H9 (cell line): ENCODE measurements around the gene ME3. TPM values are rescaled to one million over a fixed set of nuclear protein-coding genes. Genes with fewer than 3 reads are reported as not detected.

Source experiments
- DNase-seq: peaks from one replicate; pipeline ENCODE4 v3.0.0-alpha.2; 2017
- H2AFZ ChIP-seq: one replicate; pipeline ENCODE4 v1.6.1; 2013; ENCODE audit warnings: mild to moderate bottlenecking, low read length, control low read depth, moderate library complexity
- H2AK5ac ChIP-seq: 2 replicates; pipeline ENCODE4 v1.6.1; 2013; ENCODE audit warnings: low read length, control low read depth, mixed read lengths; ENCODE audit not compliant: insufficient read length
- H2BK120ac ChIP-seq: one replicate; pipeline ENCODE4 v1.6.1; 2013; ENCODE audit warnings: low read depth, mild to moderate bottlenecking, low read length, control low read depth, inconsistent platforms; ENCODE audit not compliant: poor library complexity, severe bottlenecking
- H2BK12ac ChIP-seq: 2 replicates; pipeline ENCODE4 v1.6.1; 2013; ENCODE audit warnings: low read length, control low read depth, mixed read lengths, low read depth; ENCODE audit not compliant: insufficient read length
- H2BK15ac ChIP-seq: 2 replicates; pipeline ENCODE4 v1.6.1; 2013; ENCODE audit warnings: low read depth, low read length, control low read depth
- H2BK20ac ChIP-seq: one replicate; pipeline ENCODE4 v1.6.1; 2013; ENCODE audit warnings: low read depth, mild to moderate bottlenecking, low read length, control low read depth, inconsistent platforms; ENCODE audit not compliant: poor library complexity, severe bottlenecking
- H2BK5ac ChIP-seq: 2 replicates; pipeline ENCODE4 v1.6.1; 2013; ENCODE audit warnings: low read length, control low read depth, mixed read lengths; ENCODE audit not compliant: insufficient read length
- H3K14ac ChIP-seq: 2 replicates; pipeline ENCODE4 v1.6.1; 2013; ENCODE audit warnings: low read length, control low read depth; ENCODE audit not compliant: insufficient read depth
- H3K18ac ChIP-seq: 2 replicates; pipeline ENCODE4 v1.6.1; 2013; ENCODE audit warnings: low read depth, mild to moderate bottlenecking, mixed read lengths, low read length, control low read depth; ENCODE audit not compliant: insufficient read length
- H3K23ac ChIP-seq: 2 replicates; pipeline ENCODE4 v1.6.1; 2013; ENCODE audit warnings: low read length, control low read depth, mixed read lengths, low read depth; ENCODE audit not compliant: insufficient read length
- H3K23me2 ChIP-seq: 2 replicates; pipeline ENCODE4 v1.6.1; 2013; ENCODE audit warnings: low read depth, mild to moderate bottlenecking, mixed read lengths, low read length, control low read depth; ENCODE audit not compliant: insufficient read length, poor library complexity, severe bottlenecking
- H3K27ac ChIP-seq: 2 replicates; pipeline ENCODE4 v1.5.1; 2013; ENCODE audit warnings: low read length, control low read depth, mixed read lengths, low read depth; ENCODE audit not compliant: insufficient read length
- H3K27me3 ChIP-seq: 2 replicates; pipeline ENCODE4 v1.6.1; 2013; ENCODE audit warnings: low read length, control low read depth, inconsistent platforms; ENCODE audit not compliant: insufficient read depth
- H3K4ac ChIP-seq: 2 replicates; pipeline ENCODE4 v1.6.1; 2013; ENCODE audit warnings: low read depth, mild to moderate bottlenecking, control low read depth, inconsistent platforms, low read length, moderate library complexity
- H3K4me1 ChIP-seq: 2 replicates; pipeline ENCODE4 v1.6.1; 2013; ENCODE audit warnings: low read length, control low read depth, inconsistent platforms; ENCODE audit not compliant: insufficient read depth
- H3K4me2 ChIP-seq: 2 replicates; pipeline ENCODE4 v1.6.1; 2013; ENCODE audit warnings: low read length, control low read depth, mixed read lengths; ENCODE audit not compliant: insufficient read length, insufficient read depth
- H3K56ac ChIP-seq: 2 replicates; pipeline ENCODE4 v1.6.1; 2013; ENCODE audit warnings: low read depth, mild to moderate bottlenecking, mixed read lengths, low read length, control low read depth; ENCODE audit not compliant: insufficient read length
- H3K79me1 ChIP-seq: 2 replicates; pipeline ENCODE4 v1.6.1; 2013; ENCODE audit warnings: low read depth, mild to moderate bottlenecking, moderate library complexity, low read length, control low read depth, inconsistent platforms; ENCODE audit not compliant: insufficient read depth, poor library complexity, severe bottlenecking
- H3K79me2 ChIP-seq: 2 replicates; pipeline ENCODE4 v1.6.1; 2013; ENCODE audit warnings: low read length, control low read depth, inconsistent platforms; ENCODE audit not compliant: insufficient read depth
- H3K9ac ChIP-seq: 2 replicates; pipeline ENCODE4 v1.6.1; 2013; ENCODE audit warnings: low read length, control low read depth, mixed read lengths; ENCODE audit not compliant: insufficient read length; ENCODE audit errors: extremely low read depth
- H3K9me3 ChIP-seq: one replicate; pipeline ENCODE4 v1.6.1; 2013; ENCODE audit warnings: low read depth, low read length, inconsistent platforms; ENCODE audit not compliant: control insufficient read depth
- H3T11ph ChIP-seq: one replicate; pipeline ENCODE4 v1.6.1; 2013; ENCODE audit warnings: mild to moderate bottlenecking, low read length, control low read depth, inconsistent platforms
- H4K20me1 ChIP-seq: one replicate; pipeline ENCODE4 v1.6.1; 2013; ENCODE audit not compliant: control insufficient read depth, insufficient read length, insufficient read depth
- H4K5ac ChIP-seq: 2 replicates; pipeline ENCODE4 v1.6.1; 2013; ENCODE audit warnings: low read depth, mild to moderate bottlenecking, mixed read lengths, low read length, control low read depth; ENCODE audit not compliant: insufficient read length
- H4K8ac ChIP-seq: replicated peaks from 2 replicates; pipeline ENCODE4 v1.6.1; 2013; ENCODE audit warnings: low read length, control low read depth, mixed read lengths, low read depth; ENCODE audit not compliant: insufficient read length
- H4K91ac ChIP-seq: 2 replicates; pipeline ENCODE4 v1.6.1; 2013; ENCODE audit warnings: low read depth, mild to moderate bottlenecking, moderate library complexity, mixed read lengths, low read length, control low read depth; ENCODE audit not compliant: insufficient read length
- H3K27ac Mint-ChIP-seq, 3 experiments: 2 replicates in 2 of 3; 3 replicates in 1 of 3; pipeline ENCODE4 v1.8.0; 2020 to 2021; ENCODE audit warnings: mixed read lengths in 3 of 3, mild to moderate bottlenecking in 1 of 3, moderate library complexity in 1 of 3
- H3K27me3 Mint-ChIP-seq: 2 replicates; pipeline ENCODE4 v1.8.0; 2021; ENCODE audit warnings: low read depth, mild to moderate bottlenecking, moderate library complexity, mixed read lengths
- H3K36me3 Mint-ChIP-seq, 3 experiments: 2 replicates in 2 of 3; 3 replicates in 1 of 3; pipeline ENCODE4 v1.8.0; 2020 to 2021; ENCODE audit warnings: low read depth in 3 of 3, mixed read lengths in 3 of 3; ENCODE audit not compliant: insufficient read depth in 1 of 3
- H3K4me1 Mint-ChIP-seq, 2 experiments: 2 replicates each; pipeline ENCODE4 v1.8.0; 2020; ENCODE audit warnings: mixed read lengths in 2 of 2
- H3K4me3 Mint-ChIP-seq, 2 experiments: 2 replicates in 1 of 2; 3 replicates in 1 of 2; pipeline ENCODE4 v1.8.0; 2020 to 2021; ENCODE audit warnings: mild to moderate bottlenecking in 2 of 2, mixed read lengths in 2 of 2, moderate library complexity in 1 of 2
- H3K9me3 Mint-ChIP-seq, 2 experiments: 2 replicates in 1 of 2; 3 replicates in 1 of 2; pipeline ENCODE4 v1.8.0; 2020; ENCODE audit warnings: mild to moderate bottlenecking in 2 of 2, mixed read lengths in 2 of 2, moderate library complexity in 1 of 2
- WGBS: extraction: QIAGEN DNeasy Blood & Tissue Kit; methylation state at CpG from one replicate; pipeline ENCODE4 v1.1.7; 2013; ENCODE audit warnings: missing lambda C conversion rate, low lambda C conversion rate, mixed read lengths; ENCODE audit not compliant: insufficient read length; ENCODE audit errors: extremely low coverage; 5-methylcytosine and 5-hydroxymethylcytosine counted together
- total RNA-seq: library from RNA; stranded (reverse); gene quantifications from 2 replicates; pipeline ENCODE4 v1.2.1, GENCODE V29; 2021
- TF ChIP-seq, protein P1 (sequence below): fragments of 200-600 bp; sonication (generic); conservative IDR thresholded peaks from 3 replicates; pipeline ENCODE4 v1.8.0; 2021; ENCODE audit warnings: antibody characterized with exemption, mild to moderate bottlenecking

ME3 gene
- total RNA-seq, 1 experiment from 2014 or later = 2.8 TPM

DNA sequence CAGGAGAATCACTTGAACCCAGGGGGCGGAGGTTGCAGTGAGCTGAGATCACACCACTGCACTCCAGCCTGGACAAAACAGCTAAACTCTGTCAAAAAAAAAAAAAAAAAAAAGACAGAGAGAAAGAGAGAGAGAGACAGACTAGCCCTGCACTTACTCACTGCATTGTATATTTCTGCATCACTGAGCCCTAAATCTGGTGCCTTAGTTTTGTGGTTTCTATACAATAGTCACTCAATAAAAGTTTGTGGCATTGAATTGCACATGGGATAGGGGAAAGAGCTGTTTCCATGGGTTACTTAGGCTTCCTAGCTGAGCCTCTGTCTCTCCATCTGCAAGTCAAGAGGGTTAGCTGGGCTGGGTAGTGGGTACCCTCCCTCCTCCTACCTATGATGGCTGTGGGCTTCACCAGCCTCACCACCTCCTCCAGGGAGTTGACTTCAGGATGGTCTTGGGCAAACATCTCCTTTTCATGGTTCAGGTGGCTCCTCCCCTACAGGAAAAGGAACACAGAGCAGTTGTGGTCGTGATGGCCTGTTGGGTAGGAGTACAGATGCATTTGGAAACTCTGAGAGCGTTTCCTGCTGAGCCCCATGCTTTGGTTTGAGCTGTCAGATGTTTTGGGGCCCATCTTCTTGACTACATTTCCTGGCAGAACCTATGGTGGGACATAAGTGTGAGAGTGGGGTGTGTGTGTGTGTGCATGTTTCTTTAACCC, 224.5 kb downstream of the ME3 start:
- Histone ChIP-seq H3K79me1 (no peaks in the 10 kb centered on the region), H3K4me2 (no peak overlapping the region), H3K9ac (no peak overlapping the region), H3K4me1 (no peaks in the 10 kb centered on the region), H2AFZ (no peak overlapping the region), H4K20me1 (no peaks in the 10 kb centered on the region), H3K23ac (no peak overlapping the region), H3K4ac (no peak overlapping the region), H3K9me3 (no peaks in the 10 kb centered on the region), H2BK5ac (no peak overlapping the region), H3K14ac (no peak overlapping the region), H4K91ac (no peak overlapping the region), H4K8ac (no peak overlapping the region), H3K27me3 (no peaks in the 10 kb centered on the region), H2AK5ac (no peak overlapping the region), H3T11ph (no peak overlapping the region), H3K79me2 (no peaks in the 10 kb centered on the region), H2BK15ac (no peak overlapping the region), H3K18ac (no peak overlapping the region), H3K23me2 (no peaks in the 10 kb centered on the region), H2BK20ac (no peak overlapping the region), H3K56ac (no peak overlapping the region), H4K5ac (no peak overlapping the region), H3K27ac (no peak overlapping the region), H2BK120ac (no peak overlapping the region), H2BK12ac (no peak overlapping the region)
- Mint-ChIP-seq H3K27ac (no peak overlapping the region), H3K27me3 (no peaks in the 10 kb centered on the region; the same call in 1 of the 2 replicates), H3K36me3 (no peaks in the 10 kb centered on the region), H3K4me1 (no peaks in the 10 kb centered on the region), H3K4me3 (no peak overlapping the region), H3K9me3 (no peaks in the 10 kb centered on the region)
- DNase-seq = no peak
- TF ChIP-seq, protein P1, sequence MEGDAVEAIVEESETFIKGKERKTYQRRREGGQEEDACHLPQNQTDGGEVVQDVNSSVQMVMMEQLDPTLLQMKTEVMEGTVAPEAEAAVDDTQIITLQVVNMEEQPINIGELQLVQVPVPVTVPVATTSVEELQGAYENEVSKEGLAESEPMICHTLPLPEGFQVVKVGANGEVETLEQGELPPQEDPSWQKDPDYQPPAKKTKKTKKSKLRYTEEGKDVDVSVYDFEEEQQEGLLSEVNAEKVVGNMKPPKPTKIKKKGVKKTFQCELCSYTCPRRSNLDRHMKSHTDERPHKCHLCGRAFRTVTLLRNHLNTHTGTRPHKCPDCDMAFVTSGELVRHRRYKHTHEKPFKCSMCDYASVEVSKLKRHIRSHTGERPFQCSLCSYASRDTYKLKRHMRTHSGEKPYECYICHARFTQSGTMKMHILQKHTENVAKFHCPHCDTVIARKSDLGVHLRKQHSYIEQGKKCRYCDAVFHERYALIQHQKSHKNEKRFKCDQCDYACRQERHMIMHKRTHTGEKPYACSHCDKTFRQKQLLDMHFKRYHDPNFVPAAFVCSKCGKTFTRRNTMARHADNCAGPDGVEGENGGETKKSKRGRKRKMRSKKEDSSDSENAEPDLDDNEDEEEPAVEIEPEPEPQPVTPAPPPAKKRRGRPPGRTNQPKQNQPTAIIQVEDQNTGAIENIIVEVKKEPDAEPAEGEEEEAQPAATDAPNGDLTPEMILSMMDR = no peak
- WGBS = no CpG with 5 or more reads among the region's 3 CpGs
